WTC11 (cell line): Measurements from ENCODE around the gene C6orf136. TPM values are rescaled to one million over a fixed set of nuclear protein-coding genes. Genes with fewer than 3 reads are reported as not detected.

Source experiments
- ATAC-seq: fragments of 200-7000 bp; cut with Tn5 transposase; 2 replicates; pipeline ENCODE4 v1.10.0; 2021; ENCODE audit warnings: mild to moderate bottlenecking, moderate library complexity
- CTCF ChIA-PET: fragments of 300-600 bp; sonication (Branson Sonifier 250); formaldehyde crosslinking; loops from one replicate; lab custom pipeline; 2021; ENCODE audit warnings: antibody characterized with exemption; lab: Charles Lee
- POLR2A ChIA-PET: fragments of 350-600 bp; sonication (Branson Sonifier 250); formaldehyde crosslinking; loops from one replicate; lab custom pipeline; 2021; ENCODE audit warnings: antibody characterized with exemption; lab: Charles Lee
- DNase-seq: peaks from one replicate; pipeline ENCODE4 v3.0.0; 2021; ENCODE audit warnings: low spot score
- H3K27ac Mint-ChIP-seq: 2 replicates; pipeline ENCODE4 v1.8.0; 2021; ENCODE audit warnings: mixed read lengths
- H3K27me3 Mint-ChIP-seq: 2 replicates; pipeline ENCODE4 v1.8.0; 2021; ENCODE audit warnings: low read depth, mild to moderate bottlenecking, moderate library complexity, mixed read lengths
- H3K36me3 Mint-ChIP-seq: 2 replicates; pipeline ENCODE4 v1.8.0; 2021; ENCODE audit warnings: mixed read lengths
- H3K4me1 Mint-ChIP-seq: 2 replicates; pipeline ENCODE4 v1.8.0; 2022; ENCODE audit warnings: mixed read lengths
- H3K4me3 Mint-ChIP-seq: 2 replicates; pipeline ENCODE4 v1.8.0; 2021; ENCODE audit warnings: mild to moderate bottlenecking, moderate library complexity, mixed read lengths
- H3K9me3 Mint-ChIP-seq: 2 replicates; pipeline ENCODE4 v1.8.0; 2021; ENCODE audit warnings: mixed read lengths
- ATF6 ChIP-seq: sonication (generic); formaldehyde crosslinking; IDR thresholded peaks from 2 replicates; pipeline ENCODE4 v1.8.1; 2023; ENCODE audit warnings: mild to moderate bottlenecking, missing genetic modification reagents
- E2F4 ChIP-seq: sonication (generic); formaldehyde crosslinking; IDR thresholded peaks from 2 replicates; pipeline ENCODE4 v1.8.1; 2022; ENCODE audit warnings: low read depth, mild to moderate bottlenecking, moderate library complexity, missing genetic modification reagents, borderline replicate concordance
- FOXP1 ChIP-seq: sonication (generic); formaldehyde crosslinking; IDR thresholded peaks from 2 replicates; pipeline ENCODE4 v1.8.0; 2022; ENCODE audit warnings: missing genetic modification reagents, mild to moderate bottlenecking, moderate library complexity, borderline replicate concordance
- FOXP4 ChIP-seq: sonication (generic); formaldehyde crosslinking; IDR thresholded peaks from 2 replicates; pipeline ENCODE4 v1.8.0; 2022; ENCODE audit warnings: mild to moderate bottlenecking, missing genetic modification reagents
- HMGA2 ChIP-seq: fragments of 250-450 bp; sonication (Bioruptor Pico); IDR thresholded peaks from 2 replicates; pipeline ENCODE4 v1.4.0; 2021; ENCODE audit warnings: mild to moderate bottlenecking, moderate library complexity
- HMGXB4 ChIP-seq: sonication (generic); formaldehyde crosslinking; IDR thresholded peaks from 2 replicates; pipeline ENCODE4 v1.8.1; 2023; ENCODE audit warnings: mild to moderate bottlenecking, moderate library complexity, missing genetic modification reagents
- IRF1 ChIP-seq: sonication (generic); formaldehyde crosslinking; IDR thresholded peaks from 2 replicates; pipeline ENCODE4 v1.8.0; 2023; ENCODE audit warnings: missing genetic modification reagents
- NFYB ChIP-seq: sonication (generic); formaldehyde crosslinking; conservative IDR thresholded peaks from 2 replicates; pipeline ENCODE4 v1.8.0; 2022; ENCODE audit warnings: low read depth, missing genetic modification reagents
- NR2C2 ChIP-seq: sonication (generic); formaldehyde crosslinking; IDR thresholded peaks from 2 replicates; pipeline ENCODE4 v1.8.0; 2022; ENCODE audit warnings: mild to moderate bottlenecking, missing genetic modification reagents
- OVOL2 ChIP-seq: fragments of 250-450 bp; sonication (Bioruptor Pico); IDR thresholded peaks from 2 replicates; pipeline ENCODE4 v1.9.0; 2021; ENCODE audit warnings: mild to moderate bottlenecking, borderline replicate concordance
- TEAD1 ChIP-seq: sonication (generic); formaldehyde crosslinking; IDR thresholded peaks from 2 replicates; pipeline ENCODE4 v1.8.0; 2022; ENCODE audit warnings: mild to moderate bottlenecking, missing genetic modification reagents
- USF2 ChIP-seq: sonication (generic); formaldehyde crosslinking; IDR thresholded peaks from 2 replicates; pipeline ENCODE4 v1.8.1; 2023; ENCODE audit warnings: mild to moderate bottlenecking, missing genetic modification reagents, moderate library complexity
- ZNF232 ChIP-seq: sonication (generic); formaldehyde crosslinking; IDR thresholded peaks from 2 replicates; pipeline ENCODE4 v1.8.0; 2022; ENCODE audit warnings: mild to moderate bottlenecking, missing genetic modification reagents
- ZNF317 ChIP-seq: sonication (generic); formaldehyde crosslinking; IDR thresholded peaks from 2 replicates; pipeline ENCODE4 v1.8.1; 2023; ENCODE audit warnings: low read depth, mild to moderate bottlenecking, moderate library complexity, missing genetic modification reagents, borderline replicate concordance
- ZNF396 ChIP-seq: fragments of 250-450 bp; sonication (Bioruptor Pico); IDR thresholded peaks from 2 replicates; pipeline ENCODE4 v1.8.0; 2021; ENCODE audit warnings: mild to moderate bottlenecking, moderate library complexity, borderline replicate concordance
- ZNF512 ChIP-seq: sonication (generic); formaldehyde crosslinking; IDR thresholded peaks from 2 replicates; pipeline ENCODE4 v1.8.1; 2022; ENCODE audit warnings: missing genetic modification reagents, borderline replicate concordance
- ZNF671 ChIP-seq: fragments of 250-450 bp; sonication (Bioruptor Pico); IDR thresholded peaks from 2 replicates; pipeline ENCODE4 v1.8.0; 2021; ENCODE audit warnings: mild to moderate bottlenecking
- total RNA-seq: library from RNA; stranded (reverse); gene quantifications from 3 replicates; pipeline ENCODE4 v1.2.3, GENCODE V29; 2021

C6orf136 gene
- total RNA-seq, 1 experiment from 2014 or later = 26.5 TPM

GRCh38 chr6:30641048-30641447 lies 5.9 kb upstream of the C6orf136 start (continued):
- TF ChIP-seq HMGXB4 = no peak
- no peak for TF ChIP-seq IRF1 (CRISPR knock-in tag)
- no peak for TF ChIP-seq ZNF671 (CRISPR knock-in tag)
- no peak for TF ChIP-seq TEAD1 (CRISPR knock-in tag)

GRCh38 chr6:30643656-30644055 lies 3.3 kb upstream of the C6orf136 start:
- Mint-ChIP-seq H3K36me3 (peaks cover 26% of the 10 kb centered on the region), H3K9me3 (no peaks in the 10 kb centered on the region), H3K27ac (no peak overlapping the region), H3K4me1 (peaks cover 21% of the 10 kb centered on the region), H3K27me3 (no peaks in the 10 kb centered on the region), H3K4me3 (no peak overlapping the region)
- no peak for TF ChIP-seq FOXP1 (CRISPR knock-in tag)
- ChIA-PET CTCF (interaction anchor here (0.9 to 1.9 kb wide), 2 partner anchors 36 to 87 kb away, joined by 4 to 7 read pairs; no protein-coding TSS in a partner anchor), POLR2A (no interaction called here)
- no peak for ATAC-seq
- DNase-seq = no peak

- ATAC-seq (no peak), DNase-seq (no peak)
- no peak for TF ChIP-seq E2F4
- TF ChIP-seq HMGA2 (CRISPR knock-in tag) = no peak
- no peak for TF ChIP-seq ZNF317 (CRISPR knock-in tag)
- no peak for TF ChIP-seq ZNF232
- TF ChIP-seq ATF6 (CRISPR knock-in tag) = no peak
- no peak for TF ChIP-seq OVOL2 (CRISPR knock-in tag)
- TF ChIP-seq USF2 (CRISPR knock-in tag) = no peak
- no peak for TF ChIP-seq NR2C2
- TF ChIP-seq ZNF512 (CRISPR knock-in tag) = no peak
- TF ChIP-seq NFYB = no peak
- TF ChIP-seq ZNF396 (CRISPR knock-in tag) = no peak
- no peak for TF ChIP-seq FOXP4 (CRISPR knock-in tag)
- ChIA-PET POLR2A (interaction anchor here (0.6 kb wide), 1 partner anchor 9 kb away, joined by 3 read pairs; no protein-coding TSS in a partner anchor), CTCF (interaction anchor here (0.9 to 2.0 kb wide), 2 partner anchors 34 to 86 kb away, joined by 4 to 7 read pairs; no protein-coding TSS in a partner anchor)
- no peak overlapping the region for H3K4me3 Mint-ChIP-seq
- no peaks in the 10 kb centered on the region for H3K27me3 Mint-ChIP-seq
- H3K36me3 Mint-ChIP-seq = peaks cover 27% of the 10 kb centered on the region
- H3K9me3 Mint-ChIP-seq = no peaks in the 10 kb centered on the region
- peaks cover 21% of the 10 kb centered on the region for H3K4me1 Mint-ChIP-seq
- H3K27ac Mint-ChIP-seq = peak overlapping the region; percentile 52; the same call in 1 of the 2 replicates
Observed at GRCh38 chr6:30644769-30645168, 2.2 kb upstream of the C6orf136 start.
